GM21737 (cell line): ENCODE measurements around the gene GNA14.
"Not testable (repeated sequence)": the region's sequence is repeated elsewhere in the genome, so short reads cannot be mapped to it uniquely, and the experiment has no call there.

ENCODE experiments used
- ATAC-seq: cut with Tn5 transposase; IDR thresholded peaks from one replicate; pipeline ENCODE4 v1.9.1; 2021; ENCODE audit warnings: mild to moderate bottlenecking, moderate library complexity; ENCODE audit not compliant: unreplicated experiment

GNA14 gene

GRCh38 chr9:77648234-77649108 is at the start of gene GNA14:
Gene GNA14, minus strand, starts transcription at chr9:77648322. Its CDS starts 529 bp downstream, at chr9:77647793.
- no peak for ATAC-seq

DNA sequence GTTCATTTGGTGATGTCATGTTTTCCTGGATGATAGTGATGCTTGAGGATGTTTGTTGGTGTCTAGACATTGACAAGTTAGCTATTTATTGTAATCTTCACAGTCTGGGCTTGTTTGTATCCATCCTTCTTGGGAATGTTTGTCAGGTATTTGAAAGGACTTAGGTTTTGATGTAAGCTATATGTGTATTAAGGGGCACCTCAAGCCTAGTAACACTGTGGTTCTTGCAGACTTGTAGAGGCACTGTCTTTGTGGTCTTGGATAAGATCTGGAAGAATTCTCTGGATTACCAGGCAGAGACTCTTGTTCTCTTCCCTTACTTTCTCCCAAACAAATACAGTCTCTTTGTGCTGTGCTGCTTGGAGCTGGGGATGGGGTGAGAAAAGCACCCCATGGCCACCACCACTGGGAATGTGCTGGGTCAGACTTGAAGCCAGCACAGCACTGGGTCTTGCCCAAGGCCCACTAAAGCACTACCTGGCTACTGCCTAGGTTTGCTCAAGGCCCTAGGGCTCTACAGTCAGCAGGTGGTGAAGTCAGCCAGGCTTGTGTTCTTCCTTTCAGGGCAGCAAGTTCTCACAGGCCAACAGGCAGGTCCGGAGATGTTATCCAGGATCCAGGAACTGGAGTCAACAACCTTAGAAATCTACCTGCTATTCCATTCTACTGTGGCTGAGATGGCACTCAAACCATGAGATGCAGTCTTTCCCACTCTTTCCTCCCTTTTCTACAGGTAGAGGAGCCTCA is 49.3 kb upstream of the GNA14 start:
- ATAC-seq, result no peak

- ATAC-seq, result not testable (repeated sequence)
Measured at GRCh38 chr9:77690723-77691122, 42.6 kb upstream of the GNA14 start.

DNA sequence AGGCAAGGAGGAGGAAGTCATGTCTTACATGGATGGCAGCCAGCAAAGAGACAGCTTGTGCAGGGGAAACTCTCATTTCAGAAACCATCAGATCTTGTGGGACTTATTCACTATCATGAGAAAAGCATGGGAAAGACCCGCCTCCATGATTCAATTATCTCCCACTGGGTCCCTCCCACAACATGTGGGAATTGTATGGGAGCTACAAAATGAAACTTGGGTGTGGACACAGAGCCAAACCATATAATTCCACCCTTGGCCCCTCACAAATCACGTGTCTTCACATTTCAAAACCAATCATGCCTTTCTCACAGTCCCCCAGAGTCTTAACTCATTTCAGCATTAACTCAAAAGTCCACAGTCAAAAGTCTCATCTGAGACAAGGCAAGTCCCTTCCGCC is 42.0 kb upstream of the GNA14 start:
- not testable (repeated sequence) for ATAC-seq

GRCh38 chr9:77687737-77688136 is 39.6 kb upstream of the GNA14 start:
- not testable (repeated sequence) for ATAC-seq

DNA sequence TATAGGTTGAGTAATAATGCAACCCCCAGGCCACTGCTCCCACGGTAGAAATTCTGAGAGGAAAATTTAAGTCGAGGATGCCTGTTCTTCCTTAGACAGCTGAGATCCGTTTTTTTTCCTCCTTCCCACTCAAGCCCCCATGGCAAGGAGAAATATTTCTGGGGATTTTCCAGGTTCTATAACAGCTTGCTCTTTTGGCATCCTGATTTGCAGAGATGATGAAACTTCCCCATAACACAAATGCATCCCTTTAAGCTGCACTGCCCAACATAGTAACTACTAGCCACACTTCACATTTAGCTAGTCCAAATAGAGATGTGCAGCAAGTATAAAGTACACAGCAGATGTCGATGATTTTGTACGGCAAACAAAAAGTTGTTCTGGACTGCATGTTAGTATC is 32.5 kb upstream of the GNA14 start:
- no peak for ATAC-seq

DNA sequence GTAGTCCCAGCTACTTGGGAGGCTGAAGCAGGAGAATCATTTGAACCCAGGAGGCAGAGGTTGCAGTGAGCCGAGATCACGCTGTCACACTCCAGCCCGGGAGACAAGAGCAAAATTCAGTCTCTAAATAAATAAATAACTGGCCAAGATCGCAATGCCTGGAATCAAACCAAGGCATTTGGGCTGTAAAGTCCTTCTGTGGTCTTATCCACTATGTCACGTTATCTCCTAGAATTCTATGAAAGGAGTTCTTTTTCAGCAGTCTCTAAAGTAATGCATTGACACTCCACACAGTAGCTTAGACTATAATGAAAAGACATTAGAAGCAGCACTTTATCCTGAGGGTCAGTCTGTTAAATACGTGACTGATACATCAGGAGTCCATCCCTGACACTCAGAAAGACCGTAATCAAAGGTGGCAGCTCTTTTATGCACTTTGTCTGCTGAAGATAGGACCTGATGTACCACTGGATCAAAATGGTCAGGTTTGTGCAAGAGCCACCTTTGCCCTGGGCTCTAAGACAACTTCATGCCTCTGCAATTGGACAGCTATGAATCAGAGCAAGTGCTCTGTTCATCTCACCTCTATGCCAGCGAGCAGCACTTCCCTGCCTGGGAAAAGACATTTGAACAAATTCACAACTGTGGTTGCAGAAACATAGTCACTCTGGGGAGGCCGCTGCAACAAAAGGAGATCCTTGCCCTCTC is 31.7 kb upstream of the GNA14 start:
- no peak for ATAC-seq

DNA sequence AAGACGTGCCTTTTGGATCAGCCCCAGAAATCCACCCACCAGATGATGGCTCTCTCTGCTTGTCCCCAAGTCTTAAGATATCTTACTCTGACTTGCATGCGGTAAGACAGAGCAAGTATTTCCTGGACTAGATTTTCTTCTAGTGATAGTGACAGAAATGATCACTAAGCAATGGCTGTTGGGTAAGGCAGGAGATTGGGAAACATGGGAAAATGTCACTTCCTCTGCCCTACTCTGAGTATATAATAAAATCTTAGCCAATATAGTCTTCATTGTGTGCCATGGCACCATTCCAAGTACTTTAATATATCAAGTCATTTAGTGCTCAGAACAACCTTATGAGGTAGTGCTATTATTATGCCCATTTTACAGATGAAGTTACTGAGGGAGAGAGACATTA is 31.0 kb upstream of the GNA14 start:
- no peak for ATAC-seq

DNA sequence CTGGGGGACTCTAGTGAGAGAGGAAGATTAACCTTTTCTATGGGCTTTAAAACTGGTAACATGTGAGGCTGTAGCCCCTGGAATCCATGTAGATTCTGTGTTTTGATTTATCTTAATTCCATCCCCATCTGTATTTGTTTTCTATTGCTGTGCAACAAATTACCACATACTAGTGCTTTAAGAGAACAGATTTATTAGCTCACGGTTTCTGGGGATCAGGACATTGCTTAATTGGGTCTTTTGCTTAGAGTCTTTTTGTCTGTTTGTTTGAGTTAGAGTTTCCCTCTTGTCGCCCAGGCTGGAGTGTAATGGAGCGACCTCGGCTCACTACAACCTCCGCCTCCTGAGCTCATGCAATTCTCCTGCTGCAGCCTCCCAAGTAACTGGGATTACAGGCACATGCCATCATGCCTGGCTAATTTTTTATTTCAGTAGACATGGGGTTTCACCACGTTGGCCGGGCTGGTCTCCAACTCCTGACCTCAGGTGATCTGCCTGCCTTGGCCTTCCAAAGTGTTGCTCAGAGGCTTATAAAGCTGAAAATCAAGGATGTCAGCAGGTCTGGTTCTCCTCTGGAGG is 29.9 kb upstream of the GNA14 start:
- ATAC-seq, result no peak

DNA sequence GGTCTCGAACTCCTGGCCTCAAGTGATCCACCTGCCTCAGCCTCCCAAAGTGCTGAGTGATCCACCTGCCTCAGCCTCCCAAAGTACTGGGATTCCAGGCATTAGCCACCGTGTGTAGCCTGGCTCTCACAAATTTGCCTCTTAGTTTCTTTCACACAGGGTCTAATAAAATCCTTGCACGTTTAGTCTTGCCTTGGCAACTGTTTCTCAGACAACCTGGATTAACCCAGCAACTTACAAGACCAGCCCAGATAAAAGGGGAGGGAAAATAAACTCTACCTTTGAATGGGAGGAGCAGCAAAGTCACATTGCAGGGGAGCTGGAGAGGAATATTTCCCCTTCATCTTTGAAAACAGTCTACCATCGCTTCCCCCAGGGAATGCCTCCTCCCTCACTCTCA is 29.3 kb upstream of the GNA14 start:
- ATAC-seq, result no peak

DNA sequence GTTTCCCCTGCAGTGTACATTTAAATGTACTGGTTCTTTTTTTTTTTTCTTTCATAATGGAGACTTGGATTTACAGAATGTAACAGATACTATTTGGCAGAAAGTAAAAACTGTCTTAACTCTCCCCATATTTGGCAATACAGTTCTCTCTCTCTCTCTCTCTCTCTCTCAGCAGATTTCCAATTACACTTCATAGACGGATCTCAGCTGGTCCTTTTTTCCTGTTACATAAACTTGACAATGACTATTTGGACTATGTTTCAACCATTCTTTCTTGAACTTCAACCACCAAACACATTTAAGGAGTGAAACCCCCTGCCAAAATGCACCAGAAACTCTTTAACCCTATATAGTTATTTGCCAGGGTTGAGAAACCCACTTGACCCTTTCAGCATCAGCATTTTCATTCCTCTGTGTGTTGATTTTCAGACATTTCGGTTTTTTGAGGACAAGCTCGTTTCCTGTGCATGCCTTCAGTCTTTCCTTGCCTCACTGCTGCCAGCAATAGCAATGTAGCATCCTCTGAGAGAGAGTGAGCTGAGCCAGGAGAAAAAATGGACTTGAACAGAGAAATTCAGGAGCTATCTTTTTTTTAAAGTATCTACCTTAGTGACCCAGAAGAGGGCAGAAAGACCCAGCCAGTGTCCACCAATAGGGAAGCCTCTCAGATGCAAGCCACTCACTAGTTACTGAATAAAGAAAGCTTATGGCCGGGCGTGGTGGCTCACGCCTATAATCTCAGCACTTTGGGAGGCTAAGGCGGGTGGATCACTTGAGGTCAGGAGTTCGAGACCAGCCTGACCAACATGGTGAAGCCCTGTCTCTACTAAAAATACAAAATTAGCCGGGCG is 26.0 kb upstream of the GNA14 start:
- ATAC-seq, result no peak

- ATAC-seq, result no peak
Measured at GRCh38 chr9:77672183-77672582, 24.1 kb upstream of the GNA14 start.

DNA sequence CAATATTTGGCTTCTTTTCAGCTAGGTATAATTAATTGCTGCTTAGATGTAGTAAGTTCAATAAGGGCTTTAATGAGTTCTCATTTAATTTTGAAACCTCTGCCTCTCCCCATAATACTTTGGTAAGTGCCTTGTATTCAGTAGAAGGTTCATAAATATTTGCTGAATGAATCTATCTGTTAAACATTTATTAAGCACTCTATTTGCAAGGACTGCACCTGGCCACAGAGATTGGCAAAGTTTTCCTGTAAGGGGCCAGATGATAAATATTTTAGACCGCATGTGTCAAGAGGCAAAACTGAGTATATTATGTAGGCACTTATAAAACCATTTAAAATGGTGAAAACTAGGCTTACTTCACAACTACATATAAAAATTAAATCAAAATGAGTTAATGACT is 19.0 kb upstream of the GNA14 start:
- ATAC-seq, result no peak

DNA sequence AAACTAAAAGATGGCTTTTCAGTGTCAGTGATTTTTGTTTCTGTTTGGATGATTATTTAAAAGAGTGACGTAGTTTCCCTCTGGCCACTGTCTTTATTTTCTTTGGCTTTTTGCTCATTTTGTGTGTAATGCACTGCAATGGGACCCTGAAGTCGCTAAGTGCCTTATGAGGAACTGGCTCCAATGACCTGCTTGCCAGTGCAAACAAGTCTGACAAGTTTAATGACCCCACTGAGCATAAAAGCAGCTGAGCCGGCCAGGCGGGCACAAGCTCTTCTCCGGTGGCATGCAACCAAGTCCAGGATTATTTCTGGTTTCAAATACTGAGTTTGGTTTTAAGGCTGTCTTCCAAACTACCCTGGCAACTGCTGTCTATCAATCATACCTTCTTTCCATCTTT is 15.6 kb upstream of the GNA14 start:
- no peak for ATAC-seq

DNA sequence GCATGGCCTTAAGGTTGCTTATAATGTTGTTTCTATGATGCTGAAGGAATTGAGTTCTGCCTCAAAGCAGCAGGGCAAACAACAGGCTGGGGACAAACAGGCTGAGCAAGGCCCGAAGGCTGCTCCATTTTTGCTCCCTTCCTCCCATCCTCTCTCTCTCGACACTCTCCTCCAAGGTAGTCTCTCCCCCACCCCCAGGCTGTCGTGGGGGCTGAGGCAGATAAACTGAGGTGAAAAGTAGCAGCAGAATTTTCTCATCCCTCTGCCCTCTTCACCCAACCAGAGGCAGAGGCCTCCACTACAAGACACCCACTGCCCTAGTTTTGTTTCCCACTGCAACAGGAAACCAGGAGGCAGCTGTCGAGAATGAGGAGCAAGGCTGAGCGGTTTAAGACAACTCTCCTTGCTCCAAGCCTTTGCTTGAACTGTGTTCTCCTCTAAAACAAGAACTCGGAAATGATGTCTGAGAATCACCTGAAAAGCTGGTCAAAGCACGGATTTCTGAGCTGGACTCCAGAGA is 13.5 kb upstream of the GNA14 start:
- no peak for ATAC-seq

GRCh38 chr9:77659926-77660325 is 11.8 kb upstream of the GNA14 start:
- no peak for ATAC-seq

GRCh38 chr9:77651203-77651602 is 3.1 kb upstream of the GNA14 start:
- ATAC-seq, result no peak

DNA sequence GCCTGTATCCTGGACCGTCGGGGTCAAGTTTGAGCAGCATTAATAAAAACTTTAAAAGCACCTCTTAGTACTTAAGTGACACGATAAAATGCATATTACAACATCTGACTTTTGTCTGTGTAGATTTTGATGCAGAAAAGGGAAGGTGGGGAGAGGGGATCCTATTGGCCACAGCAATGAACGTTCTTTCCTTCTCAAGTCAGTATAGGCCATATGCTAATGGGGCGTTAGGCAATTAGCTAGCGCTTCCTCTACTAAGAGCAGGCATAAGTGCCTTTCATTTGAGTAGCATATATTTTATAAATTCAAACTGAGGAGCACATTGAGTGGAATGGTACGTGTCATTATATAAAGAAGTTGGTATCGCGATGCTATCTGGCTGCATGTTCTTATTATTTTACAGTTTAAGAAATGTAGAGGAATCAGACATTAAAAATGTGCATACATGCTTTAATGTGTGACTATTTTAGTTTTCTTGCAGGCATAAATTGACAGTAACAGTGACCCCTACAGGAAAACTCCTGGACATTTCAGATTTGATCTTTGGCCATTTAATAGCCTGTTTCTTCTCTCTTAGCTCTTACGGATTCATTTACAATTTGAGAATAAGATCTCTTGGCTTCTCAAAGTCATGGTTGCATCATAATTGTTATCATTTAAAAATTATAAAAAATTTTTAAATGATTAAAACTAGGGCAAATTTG is 1.1 kb upstream of the GNA14 start:
- ATAC-seq, result no peak
